Measurements from ENCODE around the gene SLC23A3.

DNA sequence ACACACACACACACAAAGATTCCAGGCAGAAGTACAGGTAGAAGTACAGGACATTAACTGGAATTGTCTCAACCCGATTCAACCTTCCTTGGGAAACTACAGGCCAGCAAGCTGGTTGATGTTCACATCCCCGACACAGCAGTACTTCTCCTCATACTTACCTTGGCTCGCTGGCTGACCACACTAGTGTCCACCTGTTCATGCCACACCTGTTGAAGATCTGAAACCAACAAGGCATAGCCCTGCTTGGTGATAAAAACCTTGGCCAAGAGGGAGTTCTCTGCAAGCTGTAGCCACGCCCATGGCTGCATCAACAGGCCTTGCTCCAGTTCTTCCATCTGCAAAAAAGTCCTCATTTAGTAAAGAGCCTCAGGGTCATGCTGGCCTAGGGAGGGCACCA, 11.8 kb downstream of the SLC23A3 start:
- TF ChIP-seq, protein P1, sequence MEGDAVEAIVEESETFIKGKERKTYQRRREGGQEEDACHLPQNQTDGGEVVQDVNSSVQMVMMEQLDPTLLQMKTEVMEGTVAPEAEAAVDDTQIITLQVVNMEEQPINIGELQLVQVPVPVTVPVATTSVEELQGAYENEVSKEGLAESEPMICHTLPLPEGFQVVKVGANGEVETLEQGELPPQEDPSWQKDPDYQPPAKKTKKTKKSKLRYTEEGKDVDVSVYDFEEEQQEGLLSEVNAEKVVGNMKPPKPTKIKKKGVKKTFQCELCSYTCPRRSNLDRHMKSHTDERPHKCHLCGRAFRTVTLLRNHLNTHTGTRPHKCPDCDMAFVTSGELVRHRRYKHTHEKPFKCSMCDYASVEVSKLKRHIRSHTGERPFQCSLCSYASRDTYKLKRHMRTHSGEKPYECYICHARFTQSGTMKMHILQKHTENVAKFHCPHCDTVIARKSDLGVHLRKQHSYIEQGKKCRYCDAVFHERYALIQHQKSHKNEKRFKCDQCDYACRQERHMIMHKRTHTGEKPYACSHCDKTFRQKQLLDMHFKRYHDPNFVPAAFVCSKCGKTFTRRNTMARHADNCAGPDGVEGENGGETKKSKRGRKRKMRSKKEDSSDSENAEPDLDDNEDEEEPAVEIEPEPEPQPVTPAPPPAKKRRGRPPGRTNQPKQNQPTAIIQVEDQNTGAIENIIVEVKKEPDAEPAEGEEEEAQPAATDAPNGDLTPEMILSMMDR (conservative IDR thresholded peaks at IDR 0.05; ENCODE audit: low read depth, low read length), result no peak
- TF ChIP-seq EZH2 (IDR thresholded peaks at IDR 0.05; ENCODE audit: low read length, unreplicated experiment) (no peak), EZH2phosphoT487 (IDR thresholded peaks at IDR 0.05; ENCODE audit: borderline replicate concordance, low read length) (no peak)
